Left lung (tissue), 10 donors: Measurements from ENCODE around the gene EZH2. TPM values are rescaled to one million over a fixed set of nuclear protein-coding genes. Genes with fewer than 3 reads are reported as not detected.

Experiments
- ATAC-seq: fragments of 200-7000 bp; cut with Tn5 transposase; one replicate; pipeline ENCODE4 v1.9.1; 2020; ENCODE audit warnings: moderate library complexity
- DNase-seq, 4 donors: peaks; one replicate each; pipeline ENCODE4 v3.0.0-alpha.2; 2013 to 2020
- H3K27ac ChIP-seq, 2 donors: fragments of 200-600 bp; sonication (generic) in 1 of 2; one replicate each; pipeline versions ENCODE4 v1.5.0 to v1.8.0; 2020 to 2021
- H3K27me3 ChIP-seq, 2 donors: fragments of 200-600 bp; sonication (generic) in 1 of 2; one replicate each; pipeline versions ENCODE4 v1.5.0 to v1.8.0; 2020 to 2021
- H3K36me3 ChIP-seq, 2 donors: fragments of 200-600 bp; sonication (generic) in 1 of 2; one replicate each; pipeline versions ENCODE4 v1.5.0 to v1.8.0; 2020 to 2021
- H3K4me1 ChIP-seq, 2 donors: fragments of 200-600 bp; one replicate each; pipeline ENCODE4 v1.8.0; 2021
- H3K4me3 ChIP-seq, 2 donors: fragments of 200-600 bp; sonication (generic) in 1 of 2; one replicate each; pipeline versions ENCODE4 v1.5.0 to v1.8.0; 2020 to 2021; ENCODE audit warnings: mild to moderate bottlenecking in 1 of 2
- H3K9me3 ChIP-seq, 2 donors: fragments of 200-600 bp; sonication (generic) in 1 of 2; one replicate each; pipeline versions ENCODE4 v1.5.0 to v1.8.0; 2020 to 2021
- CTCF ChIP-seq, 2 donors: fragments of 200-600 bp; sonication (generic) in 1 of 2; IDR thresholded peaks; one replicate each; pipeline versions ENCODE4 v1.5.0 to v1.8.0; 2021; ENCODE audit warnings: antibody characterized with exemption in 2 of 2
- intact Hi-C, 2 donors: fragments of 100-400 bp; cut with DNase I; formaldehyde crosslinking; loops; one replicate each; pipeline versions ENCODE4 v1.11.2 to v1.14.2; 2022
- polyA plus RNA-seq, 6 donors: library from polyadenylated mRNA; unstranded; fragments of 120-200 nt; gene quantifications; one replicate each; pipeline ENCODE4 v1.2.1, GENCODE V29; 2013; ENCODE audit not compliant: insufficient read length in 6 of 6
- total RNA-seq, 2 donors: library from RNA; stranded (reverse); fragmentation: NEBNext Ultra II Directional; extraction: Animal tissue kit (Norgen Biotek cat#: 25700); gene quantifications; one replicate each; pipeline ENCODE4 v1.2.1, GENCODE V29; 2021
- donor health status: DM: no; HTN: yes; CAD: no.
- donor health status: DM: no; HTN: no; CAD: no.

EZH2 gene
- total and polyA plus RNA-seq, 8 donors, result 7.2 to 56.3 (median 41.8) TPM

GRCh38 chr7:148787571-148788295, 96.4 kb downstream of the EZH2 start:
- no peaks in the 10 kb centered on the region for H3K9me3 ChIP-seq
- intact Hi-C loops, result no loop called here
- peaks cover 0 to 3% of the 10 kb centered on the region in 2 donors for H3K4me1 ChIP-seq
- TF ChIP-seq CTCF (IDR thresholded peaks at IDR 0.05), result no peak
- DNase-seq (peak in 1 of 4 donors; percentile 32), ATAC-seq (peak; percentile 95)
- no peak overlapping the region for H3K4me3 ChIP-seq
- H3K27me3 ChIP-seq, result no peaks in the 10 kb centered on the region
- H3K36me3 ChIP-seq, result peaks cover 0 to 99% of the 10 kb centered on the region in 2 donors
- H3K27ac ChIP-seq, result no peak overlapping the region

GRCh38 chr7:148783801-148784527, 100.1 kb downstream of the EZH2 start:
- H3K27ac ChIP-seq, result no peak overlapping the region
- ATAC-seq, result no peak
- no peak for DNase-seq
- intact Hi-C loops, result no loop called here
- peaks cover 0 to 3% of the 10 kb centered on the region in 2 donors for H3K4me1 ChIP-seq
- no peaks in the 10 kb centered on the region for H3K9me3 ChIP-seq
- H3K4me3 ChIP-seq, result no peak overlapping the region
- peaks cover 0 to 94% of the 10 kb centered on the region in 2 donors for H3K36me3 ChIP-seq
- no peaks in the 10 kb centered on the region for H3K27me3 ChIP-seq
- TF ChIP-seq CTCF (IDR thresholded peaks at IDR 0.05), result no peak

GRCh38 chr7:148782757-148783456, 101.2 kb downstream of the EZH2 start:
- no peak for ATAC-seq
- Histone ChIP-seq H3K36me3 (peaks cover 0 to 84% of the 10 kb centered on the region in 2 donors), H3K27me3 (no peaks in the 10 kb centered on the region), H3K4me3 (no peak overlapping the region), H3K27ac (no peak overlapping the region), H3K9me3 (no peaks in the 10 kb centered on the region), H3K4me1 (peaks cover 0 to 3% of the 10 kb centered on the region in 2 donors)
- TF ChIP-seq CTCF (IDR thresholded peaks at IDR 0.05), result no peak
- no peak for DNase-seq
- intact Hi-C loops, result no loop called here

- peaks cover 0 to 62% of the 10 kb centered on the region in 2 donors for H3K36me3 ChIP-seq
- ATAC-seq (no peak), DNase-seq (no peak)
Observed at GRCh38 chr7:148774471-148774870, 109.6 kb downstream of the EZH2 start.

More at GRCh38 chr7:148774471-148774870, 109.6 kb downstream of the EZH2 start:
- Histone ChIP-seq H3K4me1 (peaks cover 0 to 3% of the 10 kb centered on the region in 2 donors), H3K27me3 (no peaks in the 10 kb centered on the region), H3K27ac (no peak overlapping the region), H3K9me3 (no peaks in the 10 kb centered on the region), H3K4me3 (no peak overlapping the region)
- no peak for TF ChIP-seq CTCF (IDR thresholded peaks at IDR 0.05)
- intact Hi-C loops, result no loop called here
